Prostate gland (tissue), 2 donors: ENCODE measurements around the gene ASIP.
"Not testable (repeated sequence)": the region's sequence is repeated elsewhere in the genome, so short reads cannot be mapped to it uniquely, and the experiment has no call there.

Experiments
- POLR2AphosphoS5 ChIP-seq: sonication (generic); formaldehyde crosslinking; IDR thresholded peaks from one replicate; pipeline ENCODE4 v1.6.1; 2017; ENCODE audit warnings: antibody characterized with exemption
- TF ChIP-seq, protein P1 (sequence below), 4 experiments: fragments of 200-600 bp in 2 of 4; fragments of 450-650 bp in 2 of 4; sonication (generic) in 2 of 4; IDR thresholded peaks; 1 replicate in 3 of 4; 2 replicates in 1 of 4; pipeline ENCODE4 v1.5.1; 2016 to 2019; ENCODE audit warnings: antibody characterized with exemption in 4 of 4, mild to moderate bottlenecking in 2 of 4, moderate library complexity in 2 of 4

DNA sequence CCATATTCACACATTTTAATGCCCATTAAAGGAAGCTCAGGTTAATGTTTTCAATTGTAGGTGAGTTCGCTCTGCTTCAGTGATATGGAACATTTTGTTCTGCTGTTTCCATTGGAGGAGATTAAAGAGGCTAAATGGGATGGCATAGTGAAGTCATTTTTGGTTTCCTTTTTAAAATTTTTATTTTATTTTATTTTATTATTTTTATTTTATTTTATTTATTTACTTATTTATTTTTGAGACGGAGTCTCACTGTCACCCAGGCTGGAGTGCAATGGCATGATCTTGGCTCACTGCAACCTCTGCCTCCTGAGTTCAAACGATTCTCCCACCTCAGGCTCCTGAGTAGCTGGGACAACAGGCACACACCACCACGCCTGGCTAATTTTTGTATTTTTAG, 792 bp downstream of the ASIP start:
- TF ChIP-seq, protein P1, sequence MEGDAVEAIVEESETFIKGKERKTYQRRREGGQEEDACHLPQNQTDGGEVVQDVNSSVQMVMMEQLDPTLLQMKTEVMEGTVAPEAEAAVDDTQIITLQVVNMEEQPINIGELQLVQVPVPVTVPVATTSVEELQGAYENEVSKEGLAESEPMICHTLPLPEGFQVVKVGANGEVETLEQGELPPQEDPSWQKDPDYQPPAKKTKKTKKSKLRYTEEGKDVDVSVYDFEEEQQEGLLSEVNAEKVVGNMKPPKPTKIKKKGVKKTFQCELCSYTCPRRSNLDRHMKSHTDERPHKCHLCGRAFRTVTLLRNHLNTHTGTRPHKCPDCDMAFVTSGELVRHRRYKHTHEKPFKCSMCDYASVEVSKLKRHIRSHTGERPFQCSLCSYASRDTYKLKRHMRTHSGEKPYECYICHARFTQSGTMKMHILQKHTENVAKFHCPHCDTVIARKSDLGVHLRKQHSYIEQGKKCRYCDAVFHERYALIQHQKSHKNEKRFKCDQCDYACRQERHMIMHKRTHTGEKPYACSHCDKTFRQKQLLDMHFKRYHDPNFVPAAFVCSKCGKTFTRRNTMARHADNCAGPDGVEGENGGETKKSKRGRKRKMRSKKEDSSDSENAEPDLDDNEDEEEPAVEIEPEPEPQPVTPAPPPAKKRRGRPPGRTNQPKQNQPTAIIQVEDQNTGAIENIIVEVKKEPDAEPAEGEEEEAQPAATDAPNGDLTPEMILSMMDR (IDR thresholded peaks at IDR 0.05), result not testable (repeated sequence)
- not testable (repeated sequence) for TF ChIP-seq POLR2AphosphoS5
